CD4-positive, alpha-beta T cell (primary cell): ENCODE measurements around the gene ACACB. TPM values are rescaled to one million over a fixed set of nuclear protein-coding genes. Genes with fewer than 3 reads are reported as not detected.

Experiments
- ATAC-seq: fragments of 200-7000 bp; cut with Tn5 transposase; one replicate; pipeline ENCODE4 v1.10.0; 2022; ENCODE audit warnings: mild to moderate bottlenecking; ENCODE audit not compliant: poor library complexity
- CTCF ChIA-PET: fragments of 350-600 bp; sonication (Branson Sonifier 250); formaldehyde crosslinking; loops from one replicate; lab custom pipeline; 2021; ENCODE audit warnings: antibody characterized with exemption, inconsistent platforms; lab: Charles Lee
- POLR2A ChIA-PET: fragments of 350-600 bp; sonication (Branson Sonifier 250); formaldehyde crosslinking; loops from one replicate; lab custom pipeline; 2021; ENCODE audit warnings: antibody characterized with exemption, inconsistent platforms; lab: Charles Lee
- DNase-seq, 14 experiments: peaks; one replicate each; pipeline ENCODE4 v3.0.0-alpha.2; 2013 to 2020; ENCODE audit warnings: mixed read lengths in 2 of 14
- H3K27ac ChIP-seq, 2 donors: one replicate each; pipeline versions ENCODE4 v1.5.1 to v1.7.0; 2013; ENCODE audit warnings: low read length in 2 of 2, low read depth in 1 of 2, mild to moderate bottlenecking in 1 of 2
- H3K27me3 ChIP-seq, 2 experiments: 1 replicate in 1 of 2; 2 replicates in 1 of 2; pipeline versions ENCODE4 v1.6.1 to v1.7.0; 2013; ENCODE audit warnings: low read length in 2 of 2, control low read depth in 1 of 2, mild to moderate bottlenecking in 1 of 2, moderate library complexity in 1 of 2; ENCODE audit not compliant: insufficient read depth in 2 of 2, control insufficient read depth in 1 of 2
- H3K36me3 ChIP-seq: one replicate; pipeline ENCODE4 v1.6.1; 2013; ENCODE audit warnings: low read length, control low read depth; ENCODE audit not compliant: insufficient read depth
- H3K4me1 ChIP-seq: one replicate; pipeline ENCODE4 v1.6.1; 2013; ENCODE audit warnings: low read length, control low read depth; ENCODE audit not compliant: insufficient read depth
- H3K4me3 ChIP-seq: one replicate; pipeline ENCODE4 v1.5.1; 2013; ENCODE audit warnings: mild to moderate bottlenecking, low read length, moderate library complexity
- H3K9me3 ChIP-seq, 2 experiments: 1 replicate in 1 of 2; 2 replicates in 1 of 2; pipeline versions ENCODE4 v1.6.1 to v1.7.0; 2013; ENCODE audit warnings: low read length in 2 of 2, mild to moderate bottlenecking in 2 of 2, control low read depth in 1 of 2, moderate library complexity in 1 of 2; ENCODE audit not compliant: control insufficient read depth in 1 of 2, insufficient read depth in 1 of 2
- H3K27ac Mint-ChIP-seq: one replicate; pipeline ENCODE4 v1.8.0; 2020; ENCODE audit warnings: mixed read lengths
- H3K27me3 Mint-ChIP-seq: one replicate; pipeline ENCODE4 v1.8.0; 2021; ENCODE audit warnings: mixed read lengths
- H3K36me3 Mint-ChIP-seq: one replicate; pipeline ENCODE4 v1.8.0; 2021; ENCODE audit warnings: low read depth, mixed read lengths
- H3K4me1 Mint-ChIP-seq: one replicate; pipeline ENCODE4 v1.8.0; 2021; ENCODE audit warnings: low read depth, mixed read lengths
- H3K4me3 Mint-ChIP-seq: one replicate; pipeline ENCODE4 v1.8.0; 2020; ENCODE audit warnings: mild to moderate bottlenecking, mixed read lengths
- H3K9me3 Mint-ChIP-seq: one replicate; pipeline ENCODE4 v1.8.0; 2020; ENCODE audit warnings: mixed read lengths
- CTCF ChIP-seq: fragments of 200-600 bp; IDR thresholded peaks from one replicate; pipeline ENCODE4 v1.8.0; 2022; ENCODE audit warnings: antibody characterized with exemption, mild to moderate bottlenecking
- intact Hi-C, 2 experiments: fragments of 100-400 bp; cut with DNase I in 1 of 2; cut with micrococcal nuclease in 1 of 2; formaldehyde crosslinking; loops; one replicate each; pipeline versions ENCODE4 v1.15.1 to v1.9.0; 2023 to 2025; cut with DNase I, micrococcal nuclease
- total RNA-seq, 174 experiments: library from RNA in 2 of 174; stranded (reverse) in 2 of 174; gene quantifications; one replicate each; pipeline ENCODE4 v1.2.3 and lab custom pipeline; 2021 to 2026

ACACB gene
- total RNA-seq, 2 experiments from 2014 or later = 30.3 to 32.2 TPM

- Mint-ChIP-seq H3K4me1 (no peaks in the 10 kb centered on the region), H3K4me3 (no peak overlapping the region), H3K27me3 (no peaks in the 10 kb centered on the region), H3K36me3 (peaks cover 76% of the 10 kb centered on the region), H3K9me3 (no peaks in the 10 kb centered on the region), H3K27ac (no peak overlapping the region)
- ATAC-seq = no peak
- H3K4me3 ChIP-seq = no peak overlapping the region
- H3K27me3 ChIP-seq = no peaks in the 10 kb centered on the region
- H3K36me3 ChIP-seq = peaks cover 21% of the 10 kb centered on the region
- H3K9me3 ChIP-seq = no peaks in the 10 kb centered on the region
- no peak for TF ChIP-seq CTCF
- intact Hi-C loops = no loop called here
- no peak for DNase-seq
- ChIA-PET CTCF (no interaction called here), POLR2A (no interaction called here)
- no peaks in the 10 kb centered on the region for H3K4me1 ChIP-seq
- no peak overlapping the region for H3K27ac ChIP-seq
Measured at GRCh38 chr12:109230193-109230592, 113.8 kb downstream of the ACACB start.

- Mint-ChIP-seq H3K4me1 (no peaks in the 10 kb centered on the region), H3K27me3 (no peaks in the 10 kb centered on the region), H3K27ac (no peak overlapping the region), H3K36me3 (peaks cover 80% of the 10 kb centered on the region), H3K9me3 (no peaks in the 10 kb centered on the region), H3K4me3 (no peak overlapping the region)
- DNase-seq = no peak
- Histone ChIP-seq H3K36me3 (peaks cover 19% of the 10 kb centered on the region), H3K4me1 (no peaks in the 10 kb centered on the region), H3K27me3 (no peaks in the 10 kb centered on the region), H3K27ac (no peak overlapping the region), H3K9me3 (no peaks in the 10 kb centered on the region), H3K4me3 (no peak overlapping the region)
- CTCF ChIA-PET = no interaction called here
- TF ChIP-seq CTCF = no peak
- POLR2A ChIA-PET = interaction anchor here (0.6 kb wide), 1 partner anchor 13 kb away, joined by 4 read pairs; no protein-coding TSS in a partner anchor
- no peak for ATAC-seq
- intact Hi-C loops = no loop called here
Measured at GRCh38 chr12:109232731-109233130, 116.3 kb downstream of the ACACB start.

GRCh38 chr12:109234012-109234411 lies 117.6 kb downstream of the ACACB start:
- ATAC-seq (no peak), DNase-seq (no peak)
- Histone ChIP-seq H3K4me1 (no peaks in the 10 kb centered on the region), H3K27ac (no peak overlapping the region), H3K27me3 (no peaks in the 10 kb centered on the region), H3K9me3 (no peaks in the 10 kb centered on the region), H3K4me3 (no peak overlapping the region), H3K36me3 (peaks cover 22% of the 10 kb centered on the region)
- Mint-ChIP-seq H3K27ac (no peak overlapping the region), H3K4me3 (no peak overlapping the region), H3K9me3 (no peaks in the 10 kb centered on the region), H3K27me3 (no peaks in the 10 kb centered on the region), H3K4me1 (no peaks in the 10 kb centered on the region), H3K36me3 (peaks cover 89% of the 10 kb centered on the region)
- ChIA-PET POLR2A (no interaction called here), CTCF (no interaction called here)
- intact Hi-C loops = no loop called here
- TF ChIP-seq CTCF = no peak
